HCT116 (cell line): ENCODE data around the gene BCL2L11. TPM values are rescaled to one million over a fixed set of nuclear protein-coding genes. Genes with fewer than 3 reads are reported as not detected.

Experiments
- ATAC-seq: fragments of 200-7000 bp; cut with Tn5 transposase; 2 replicates; pipeline ENCODE4 v1.9.1; 2020; ENCODE audit warnings: mild to moderate bottlenecking, moderate library complexity
- BruUV-seq: library from RNA; stranded (reverse); fragments of 400-500 nt; replicated peaks from 2 replicates; lab custom pipeline; 2021; lab: Mats Ljungman, UMichigan
- CTCF ChIA-PET: fragments of 300-600 bp; sonication (Branson Sonifier 250); formaldehyde crosslinking; loops from one replicate; lab custom pipeline; 2021; ENCODE audit warnings: antibody characterized with exemption; lab: Charles Lee
- POLR2A ChIA-PET: fragments of 300-600, 350-600 bp; sonication (Branson Sonifier 250); formaldehyde crosslinking; loops from one replicate; lab custom pipeline; 2021; ENCODE audit warnings: antibody characterized with exemption; lab: Charles Lee
- RAD21 ChIA-PET, 2 experiments: fragments of 300-600 bp; sonication (Branson Sonifier 250); formaldehyde crosslinking; loops; one replicate each; lab custom pipeline; 2023; ENCODE audit warnings: low total read pairs in 2 of 2; ENCODE audit not compliant: uncharacterized antibody in 2 of 2, unreplicated experiment in 2 of 2, low non-redundant PET in 1 of 2; lab: Charles Lee
- DNase-seq: peaks from one replicate; pipeline ENCODE4 v3.0.0-alpha.2; 2010; ENCODE audit warnings: low read depth, low spot score
- H2AFZ ChIP-seq: fragments of 200-600 bp; shearing (Covaris generic), sonication (generic); 2 replicates; pipeline ENCODE4 v1.6.1; 2017; ENCODE audit warnings: low read depth, mixed run types, mixed read lengths, antibody characterized with exemption, low read length; ENCODE audit not compliant: poor library complexity, severe bottlenecking
- H3K27ac ChIP-seq: 2 replicates; pipeline ENCODE4 v1.5.1; 2012; ENCODE audit warnings: low read depth, low read length
- H3K27me3 ChIP-seq: fragments of 200-600 bp; sonication (generic); 2 replicates; pipeline ENCODE4 v1.6.1; 2016; ENCODE audit warnings: mixed run types, low read length, mixed read lengths; ENCODE audit not compliant: insufficient read depth
- H3K36me3 ChIP-seq, 2 experiments: fragments of 200-500 bp in 1 of 2; fragments of 200-600 bp in 1 of 2; sonication (Bioruptor generic) in 1 of 2; sonication (generic) in 1 of 2; 2 replicates each; pipeline versions ENCODE4 v1.5.1 to v1.6.1; 2014 to 2016; ENCODE audit warnings: low read length in 2 of 2, inconsistent platforms in 1 of 2, mixed read lengths in 1 of 2, mixed run types in 1 of 2; ENCODE audit not compliant: insufficient read depth in 2 of 2, control insufficient read depth in 1 of 2
- H3K4me1 ChIP-seq, 2 experiments: fragments of 200-600 bp in 1 of 2; sonication (generic) in 1 of 2; 2 replicates each; pipeline versions ENCODE4 v1.5.1 to v1.6.1; 2012 to 2017; ENCODE audit warnings: low read length in 2 of 2, inconsistent platforms in 1 of 2, mild to moderate bottlenecking in 1 of 2, mixed read lengths in 1 of 2, mixed run types in 1 of 2, moderate library complexity in 1 of 2; ENCODE audit not compliant: insufficient read depth in 2 of 2, control insufficient read depth in 1 of 2
- H3K4me2 ChIP-seq: fragments of 200-600 bp; sonication (generic); 2 replicates; pipeline ENCODE4 v1.6.1; 2017; ENCODE audit warnings: mixed run types, low read length, mixed read lengths
- H3K4me3 ChIP-seq, 2 experiments: fragments of 200-600 bp in 1 of 2; sonication (generic) in 1 of 2; replicated peaks in 1 of 2; 2 replicates each; pipeline ENCODE4 v1.5.1; 2011 to 2016; ENCODE audit warnings: low read length in 2 of 2, control low read depth in 1 of 2, low read depth in 1 of 2, mild to moderate bottlenecking in 1 of 2, mixed read lengths in 1 of 2, mixed run types in 1 of 2
- H3K79me2 ChIP-seq: fragments of 200-600 bp; sonication (generic); 2 replicates; pipeline ENCODE4 v1.6.1; 2017; ENCODE audit warnings: mild to moderate bottlenecking, mixed run types, low read length, moderate library complexity, mixed read lengths; ENCODE audit not compliant: insufficient read depth
- H3K9ac ChIP-seq: fragments of 200-600 bp; sonication (generic); 2 replicates; pipeline ENCODE4 v1.6.1; 2016; ENCODE audit warnings: low read length, mixed read lengths
- H3K9me2 ChIP-seq: fragments of 200-600 bp; sonication (generic), shearing (Covaris generic); 2 replicates; pipeline ENCODE4 v1.6.1; 2017; ENCODE audit warnings: mixed run types, mild to moderate bottlenecking, moderate library complexity; ENCODE audit not compliant: insufficient read depth
- H3K9me3 ChIP-seq, 2 experiments: fragments of 200-500 bp in 1 of 2; fragments of 200-600 bp in 1 of 2; sonication (Bioruptor generic) in 1 of 2; sonication (generic) in 1 of 2; 2 replicates each; pipeline ENCODE4 v1.6.1; 2014 to 2017; ENCODE audit warnings: low read length in 2 of 2, mixed read lengths in 2 of 2, inconsistent platforms in 1 of 2, low read depth in 1 of 2, mild to moderate bottlenecking in 1 of 2, mixed run types in 1 of 2, moderate library complexity in 1 of 2; ENCODE audit not compliant: control insufficient read depth in 1 of 2, insufficient read depth in 1 of 2
- H4K20me1 ChIP-seq: fragments of 200-600 bp; sonication (generic), shearing (Covaris generic); 2 replicates; pipeline ENCODE4 v1.6.1; 2017; ENCODE audit warnings: mixed run types, mild to moderate bottlenecking, moderate library complexity; ENCODE audit not compliant: insufficient read depth
- ATF3 ChIP-seq: IDR thresholded peaks from 2 replicates; pipeline ENCODE4 v1.6.1; 2012
- CBX3 ChIP-seq: IDR thresholded peaks from 2 replicates; pipeline ENCODE4 v1.6.1; 2012; ENCODE audit warnings: low read depth
- CEBPB ChIP-seq: IDR thresholded peaks from 2 replicates; pipeline ENCODE4 v1.6.1; 2012; ENCODE audit warnings: low read depth
- CTCF ChIP-seq, 3 experiments: fragments of 200-600 bp in 1 of 3; sonication (generic) in 1 of 3; IDR thresholded peaks in 2 of 3; conservative IDR thresholded peaks in 1 of 3; 2 replicates each; pipeline ENCODE4 v1.5.1; 2012 to 2017; ENCODE audit warnings: low read depth in 2 of 3, low read length in 2 of 3, antibody characterized with exemption in 1 of 3, borderline replicate concordance in 1 of 3, control low read depth in 1 of 3, mild to moderate bottlenecking in 1 of 3, mixed read lengths in 1 of 3, mixed run types in 1 of 3, moderate library complexity in 1 of 3; ENCODE audit not compliant: insufficient read depth in 1 of 3
- EGR1 ChIP-seq: IDR thresholded peaks from 2 replicates; pipeline ENCODE4 v1.6.1; 2012; ENCODE audit warnings: low read depth
- ELF1 ChIP-seq: IDR thresholded peaks from 2 replicates; pipeline ENCODE4 v1.6.1; 2012; ENCODE audit warnings: low read depth, borderline replicate concordance
- EZH2 ChIP-seq: fragments of 200-600 bp; sonication (generic); IDR thresholded peaks from 2 replicates; pipeline ENCODE4 v1.6.1; 2017; ENCODE audit warnings: antibody characterized with exemption, mixed run types
- EZH2phosphoT487 ChIP-seq: fragments of 200-600 bp; IDR thresholded peaks from 2 replicates; pipeline ENCODE4 v1.6.1; 2018; ENCODE audit warnings: antibody characterized with exemption, borderline replicate concordance
- FOSL1 ChIP-seq: IDR thresholded peaks from 2 replicates; pipeline ENCODE4 v1.6.1; 2012; ENCODE audit warnings: low read depth
- JUND ChIP-seq: IDR thresholded peaks from 2 replicates; pipeline ENCODE4 v1.6.1; 2012
- POLR2A ChIP-seq: IDR thresholded peaks from 2 replicates; pipeline ENCODE4 v1.7.0; 2011; ENCODE audit warnings: borderline replicate concordance; ENCODE audit not compliant: insufficient read depth, insufficient read length; ENCODE audit errors: extremely low read depth
- POLR2AphosphoS5 ChIP-seq: IDR thresholded peaks from 2 replicates; pipeline ENCODE4 v1.6.1; 2011; ENCODE audit warnings: mild to moderate bottlenecking, low read depth, low read length, moderate library complexity
- SIN3A ChIP-seq: IDR thresholded peaks from 2 replicates; pipeline ENCODE4 v1.6.1; 2012; ENCODE audit warnings: low read depth
- SP1 ChIP-seq: IDR thresholded peaks from 2 replicates; pipeline ENCODE4 v1.6.1; 2012; ENCODE audit warnings: low read depth
- TCF7L2 ChIP-seq: IDR thresholded peaks from 2 replicates; pipeline ENCODE4 v1.7.0; 2011; ENCODE audit warnings: borderline replicate concordance, inconsistent platforms; ENCODE audit not compliant: insufficient read depth, insufficient read length; ENCODE audit errors: extremely low read depth
- YY1 ChIP-seq: IDR thresholded peaks from 2 replicates; pipeline ENCODE4 v1.6.1; 2011; ENCODE audit warnings: low read length, low read depth, moderate library complexity, mild to moderate bottlenecking; ENCODE audit not compliant: insufficient replicate concordance; ENCODE audit errors: extremely low read depth
- ZBTB33 ChIP-seq: IDR thresholded peaks from 2 replicates; pipeline ENCODE4 v1.6.1; 2011; ENCODE audit warnings: mild to moderate bottlenecking, low read length, moderate library complexity; ENCODE audit not compliant: insufficient replicate concordance; ENCODE audit errors: extremely low read depth
- ZFX ChIP-seq: fragments of 450-650 bp; IDR thresholded peaks from 2 replicates; pipeline ENCODE4 v1.6.1; 2017
- ZNF274 ChIP-seq: fragments of 200-500 bp; sonication (Bioruptor generic); IDR thresholded peaks from 2 replicates; pipeline ENCODE4 v1.6.1; 2014; ENCODE audit warnings: mild to moderate bottlenecking, low read depth, low read length, inconsistent platforms
- intact Hi-C: fragments of 100-400 bp; cut with micrococcal nuclease; formaldehyde crosslinking; loops from 2 replicates; pipeline ENCODE4 v1.10.0; 2022
- total RNA-seq: library from RNA; stranded (reverse); gene quantifications from one replicate; pipeline ENCODE4 v1.2.1, GENCODE V29; 2021; ENCODE audit not compliant: unreplicated experiment
- TF ChIP-seq, protein P1 (sequence below): IDR thresholded peaks from 2 replicates; pipeline ENCODE4 v1.6.1; 2012; ENCODE audit warnings: low read depth

Gene BCL2L11
- total RNA-seq, 1 experiment from 2014 or later: 17.8 TPM

DNA sequence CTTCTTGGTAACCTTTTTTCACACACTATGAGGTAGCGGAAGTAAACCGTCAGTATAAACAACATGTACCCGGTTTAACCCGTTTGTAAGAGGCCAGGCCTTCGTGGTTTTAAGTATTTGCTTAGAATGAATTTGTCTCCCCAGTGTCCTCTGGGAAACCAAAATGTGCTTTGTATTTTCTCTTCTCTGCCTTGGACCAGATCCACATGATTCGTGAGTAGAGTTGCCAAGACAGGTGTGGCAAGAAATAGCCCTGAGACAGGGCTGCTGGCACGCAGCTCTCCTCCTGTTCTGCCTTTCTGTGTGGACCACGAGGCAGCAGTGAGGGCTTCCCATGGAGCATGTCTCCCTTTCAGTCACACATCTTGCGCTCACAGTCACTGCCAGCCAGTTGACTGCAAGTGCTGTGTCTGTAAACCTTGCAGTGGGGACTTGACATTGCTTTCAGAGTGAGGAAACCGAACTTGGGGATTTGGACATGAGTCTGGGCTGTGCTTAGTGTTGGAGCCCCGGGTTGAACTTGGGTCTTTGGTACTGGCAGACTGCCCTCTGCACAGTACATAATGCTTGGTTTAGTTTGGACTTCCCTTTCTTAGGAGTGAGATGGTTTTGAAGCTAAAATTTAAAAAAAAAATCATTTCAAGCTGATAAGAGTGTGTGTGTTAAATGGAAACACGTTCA lies 19.1 kb downstream of the BCL2L11 start:
- CTCF ChIA-PET: no interaction called here
- Histone ChIP-seq H3K9me3 (no peaks in the 10 kb centered on the region), H2AFZ (no peak overlapping the region), H3K4me2 (no peak overlapping the region), H3K27me3 (no peaks in the 10 kb centered on the region), H3K36me3 (peaks cover 10 to 11% of the 10 kb centered on the region in 2 experiments; a peak in 1 of 4 replicates), H3K79me2 (peaks cover 46% of the 10 kb centered on the region), H3K9me2 (no peaks in the 10 kb centered on the region), H3K9ac (no peak overlapping the region), H3K4me3 (no peak overlapping the region), H4K20me1 (no peaks in the 10 kb centered on the region), H3K27ac (no peak overlapping the region), H3K4me1 (no peaks in the 10 kb centered on the region)
- RAD21 ChIA-PET: no interaction called here
- DNase-seq: no peak
- no peak for ATAC-seq
- intact Hi-C loops: no loop called here
- POLR2A ChIA-PET: no interaction called here
- TF ChIP-seq FOSL1 (no peak), JUND (no peak), TCF7L2 (no peak), ATF3 (no peak), POLR2AphosphoS5 (no peak), EGR1 (no peak), SP1 (no peak), ZBTB33 (no peak), POLR2A (no peak), CEBPB (no peak), ZFX (no peak), EZH2phosphoT487 (no peak), EZH2 (no peak), CTCF (IDR thresholded peaks at IDR 0.05 in 2 of 3, conservative IDR thresholded peaks at IDR 0.05 in 1 of 3; ENCODE audit: borderline replicate concordance in 1 of 3, insufficient read depth in 1 of 3, low read depth in 2 of 3, low read length in 2 of 3) (no peak), YY1 (no peak), ZNF274 (no peak), ELF1 (no peak), CBX3 (no peak), SIN3A (no peak)
- TF ChIP-seq, protein P1, sequence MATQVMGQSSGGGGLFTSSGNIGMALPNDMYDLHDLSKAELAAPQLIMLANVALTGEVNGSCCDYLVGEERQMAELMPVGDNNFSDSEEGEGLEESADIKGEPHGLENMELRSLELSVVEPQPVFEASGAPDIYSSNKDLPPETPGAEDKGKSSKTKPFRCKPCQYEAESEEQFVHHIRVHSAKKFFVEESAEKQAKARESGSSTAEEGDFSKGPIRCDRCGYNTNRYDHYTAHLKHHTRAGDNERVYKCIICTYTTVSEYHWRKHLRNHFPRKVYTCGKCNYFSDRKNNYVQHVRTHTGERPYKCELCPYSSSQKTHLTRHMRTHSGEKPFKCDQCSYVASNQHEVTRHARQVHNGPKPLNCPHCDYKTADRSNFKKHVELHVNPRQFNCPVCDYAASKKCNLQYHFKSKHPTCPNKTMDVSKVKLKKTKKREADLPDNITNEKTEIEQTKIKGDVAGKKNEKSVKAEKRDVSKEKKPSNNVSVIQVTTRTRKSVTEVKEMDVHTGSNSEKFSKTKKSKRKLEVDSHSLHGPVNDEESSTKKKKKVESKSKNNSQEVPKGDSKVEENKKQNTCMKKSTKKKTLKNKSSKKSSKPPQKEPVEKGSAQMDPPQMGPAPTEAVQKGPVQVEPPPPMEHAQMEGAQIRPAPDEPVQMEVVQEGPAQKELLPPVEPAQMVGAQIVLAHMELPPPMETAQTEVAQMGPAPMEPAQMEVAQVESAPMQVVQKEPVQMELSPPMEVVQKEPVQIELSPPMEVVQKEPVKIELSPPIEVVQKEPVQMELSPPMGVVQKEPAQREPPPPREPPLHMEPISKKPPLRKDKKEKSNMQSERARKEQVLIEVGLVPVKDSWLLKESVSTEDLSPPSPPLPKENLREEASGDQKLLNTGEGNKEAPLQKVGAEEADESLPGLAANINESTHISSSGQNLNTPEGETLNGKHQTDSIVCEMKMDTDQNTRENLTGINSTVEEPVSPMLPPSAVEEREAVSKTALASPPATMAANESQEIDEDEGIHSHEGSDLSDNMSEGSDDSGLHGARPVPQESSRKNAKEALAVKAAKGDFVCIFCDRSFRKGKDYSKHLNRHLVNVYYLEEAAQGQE: no peak
- BruUV-seq: no TSS peak
